ES-I3 (cell line): Measurements from ENCODE around the gene LCMT2.

Experiments
- H3K36me3 ChIP-seq: 2 replicates; pipeline ENCODE4 v1.6.1; 2013; ENCODE audit warnings: mild to moderate bottlenecking, low read length, control low read depth, moderate library complexity; ENCODE audit not compliant: insufficient read depth
- H3K4me1 ChIP-seq: 2 replicates; pipeline ENCODE4 v1.6.1; 2013; ENCODE audit warnings: mild to moderate bottlenecking, control low read depth, low read length; ENCODE audit not compliant: insufficient read depth
- H3K9ac ChIP-seq: 2 replicates; pipeline ENCODE4 v1.6.1; 2013; ENCODE audit warnings: low read depth, mild to moderate bottlenecking, low read length, moderate library complexity
- H3K9me3 ChIP-seq: 2 replicates; pipeline ENCODE4 v1.6.1; 2013; ENCODE audit warnings: mild to moderate bottlenecking, low read length, moderate library complexity; ENCODE audit not compliant: control insufficient read depth, insufficient read depth

LCMT2 gene, protein sequence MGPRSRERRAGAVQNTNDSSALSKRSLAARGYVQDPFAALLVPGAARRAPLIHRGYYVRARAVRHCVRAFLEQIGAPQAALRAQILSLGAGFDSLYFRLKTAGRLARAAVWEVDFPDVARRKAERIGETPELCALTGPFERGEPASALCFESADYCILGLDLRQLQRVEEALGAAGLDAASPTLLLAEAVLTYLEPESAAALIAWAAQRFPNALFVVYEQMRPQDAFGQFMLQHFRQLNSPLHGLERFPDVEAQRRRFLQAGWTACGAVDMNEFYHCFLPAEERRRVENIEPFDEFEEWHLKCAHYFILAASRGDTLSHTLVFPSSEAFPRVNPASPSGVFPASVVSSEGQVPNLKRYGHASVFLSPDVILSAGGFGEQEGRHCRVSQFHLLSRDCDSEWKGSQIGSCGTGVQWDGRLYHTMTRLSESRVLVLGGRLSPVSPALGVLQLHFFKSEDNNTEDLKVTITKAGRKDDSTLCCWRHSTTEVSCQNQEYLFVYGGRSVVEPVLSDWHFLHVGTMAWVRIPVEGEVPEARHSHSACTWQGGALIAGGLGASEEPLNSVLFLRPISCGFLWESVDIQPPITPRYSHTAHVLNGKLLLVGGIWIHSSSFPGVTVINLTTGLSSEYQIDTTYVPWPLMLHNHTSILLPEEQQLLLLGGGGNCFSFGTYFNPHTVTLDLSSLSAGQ

DNA sequence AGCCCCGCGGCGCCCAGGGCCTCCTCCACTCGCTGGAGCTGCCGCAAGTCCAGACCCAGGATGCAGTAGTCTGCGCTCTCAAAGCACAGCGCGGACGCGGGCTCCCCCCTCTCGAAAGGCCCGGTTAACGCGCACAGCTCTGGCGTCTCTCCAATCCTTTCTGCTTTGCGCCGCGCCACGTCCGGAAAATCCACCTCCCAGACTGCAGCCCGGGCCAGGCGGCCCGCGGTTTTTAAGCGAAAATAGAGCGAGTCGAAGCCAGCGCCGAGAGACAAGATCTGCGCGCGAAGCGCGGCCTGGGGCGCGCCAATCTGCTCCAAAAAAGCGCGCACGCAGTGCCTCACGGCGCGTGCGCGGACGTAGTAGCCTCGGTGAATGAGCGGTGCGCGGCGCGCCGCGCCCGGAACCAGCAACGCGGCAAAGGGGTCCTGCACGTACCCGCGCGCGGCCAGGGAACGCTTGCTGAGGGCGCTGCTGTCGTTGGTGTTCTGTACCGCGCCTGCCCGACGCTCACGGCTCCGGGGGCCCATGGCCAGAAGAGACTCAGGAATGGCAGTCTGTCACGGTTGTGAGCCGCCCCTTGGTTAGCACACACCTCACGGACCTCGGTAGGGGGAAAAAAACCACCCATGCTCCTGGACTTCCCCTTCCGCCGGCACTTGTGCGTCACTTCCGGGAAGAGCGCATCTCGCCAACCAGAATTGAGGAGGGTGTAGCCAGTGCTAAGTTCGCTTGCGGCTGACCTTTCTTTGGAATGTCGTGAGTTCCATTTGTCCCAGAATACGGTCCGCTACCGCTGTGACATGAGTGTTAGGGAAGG is at the start of gene LCMT2:
Gene LCMT2, minus strand, starts transcription at position 614 of the 820 bp plus-strand sequence. Its CDS starts 84 bp downstream, at position 530.
- H3K9ac ChIP-seq: peak within 1 kb of the TSS; percentile 61
- H3K9me3 ChIP-seq: no peaks in the 10 kb centered on the region
- peaks cover 7% of the 10 kb centered on the region; the same call in 1 of the 2 replicates for H3K4me1 ChIP-seq
- H3K36me3 ChIP-seq: no peaks in the 10 kb centered on the region

DNA sequence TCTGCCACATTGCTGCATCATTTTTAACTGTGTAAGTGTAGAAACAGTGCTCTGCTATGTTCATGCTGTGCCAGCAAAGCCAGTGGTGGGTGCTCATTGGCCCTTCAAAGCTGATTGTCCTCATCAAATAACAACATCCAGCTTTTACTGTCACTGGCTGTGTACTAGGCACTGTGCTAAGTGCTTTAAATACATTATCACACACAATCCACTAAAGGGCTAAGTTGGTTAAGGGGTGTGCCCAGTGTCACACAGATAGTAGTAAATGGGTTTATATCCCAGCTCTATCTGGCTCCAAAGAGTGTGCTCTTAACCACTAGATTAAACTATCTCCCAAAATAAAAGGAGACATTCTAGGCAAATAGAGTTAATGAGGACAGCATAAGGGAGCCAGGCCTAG is 48.2 kb upstream of the LCMT2 start:
- H3K9me3 ChIP-seq: no peaks in the 10 kb centered on the region
- H3K36me3 ChIP-seq: peaks cover 9% of the 10 kb centered on the region; the same call in 1 of the 2 replicates
- no peak overlapping the region for H3K9ac ChIP-seq
- H3K4me1 ChIP-seq: no peaks in the 10 kb centered on the region

DNA sequence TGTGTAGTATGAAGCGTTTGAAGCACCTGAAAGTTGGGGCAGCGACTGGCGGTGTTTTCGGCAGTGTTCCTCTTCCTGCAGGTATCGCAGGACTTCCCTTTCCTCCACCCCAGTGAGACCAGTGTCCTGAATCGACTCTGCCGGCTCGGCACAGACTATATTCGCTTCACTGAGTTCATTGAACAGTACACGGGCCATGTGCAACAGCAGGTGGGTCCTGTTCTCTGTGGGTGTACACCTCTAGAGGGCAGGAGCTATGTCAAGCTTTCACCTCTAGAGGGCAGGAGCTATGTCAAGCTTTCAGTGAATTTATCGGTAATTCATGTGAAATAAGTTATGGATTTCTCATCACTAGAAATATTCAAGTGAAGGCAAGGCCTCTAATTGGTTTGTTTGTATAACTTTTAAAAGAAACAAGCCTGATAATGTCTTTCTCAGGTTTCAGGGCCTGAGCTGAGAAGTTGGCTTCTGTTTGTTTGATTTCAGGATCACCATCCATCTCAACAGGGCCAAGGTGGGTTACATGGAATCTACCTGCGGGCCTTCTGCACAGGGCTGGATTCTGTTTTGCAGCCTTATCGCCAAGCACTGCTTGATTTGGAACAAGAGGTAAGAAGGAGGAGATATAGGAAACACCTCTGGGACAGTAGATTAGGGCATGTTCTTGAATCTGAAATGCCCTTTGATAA is 45.8 kb upstream of the LCMT2 start:
- Histone ChIP-seq H3K4me1 (no peaks in the 10 kb centered on the region), H3K9me3 (no peaks in the 10 kb centered on the region), H3K9ac (no peak overlapping the region), H3K36me3 (peaks cover 9% of the 10 kb centered on the region; the same call in 1 of the 2 replicates)

DNA sequence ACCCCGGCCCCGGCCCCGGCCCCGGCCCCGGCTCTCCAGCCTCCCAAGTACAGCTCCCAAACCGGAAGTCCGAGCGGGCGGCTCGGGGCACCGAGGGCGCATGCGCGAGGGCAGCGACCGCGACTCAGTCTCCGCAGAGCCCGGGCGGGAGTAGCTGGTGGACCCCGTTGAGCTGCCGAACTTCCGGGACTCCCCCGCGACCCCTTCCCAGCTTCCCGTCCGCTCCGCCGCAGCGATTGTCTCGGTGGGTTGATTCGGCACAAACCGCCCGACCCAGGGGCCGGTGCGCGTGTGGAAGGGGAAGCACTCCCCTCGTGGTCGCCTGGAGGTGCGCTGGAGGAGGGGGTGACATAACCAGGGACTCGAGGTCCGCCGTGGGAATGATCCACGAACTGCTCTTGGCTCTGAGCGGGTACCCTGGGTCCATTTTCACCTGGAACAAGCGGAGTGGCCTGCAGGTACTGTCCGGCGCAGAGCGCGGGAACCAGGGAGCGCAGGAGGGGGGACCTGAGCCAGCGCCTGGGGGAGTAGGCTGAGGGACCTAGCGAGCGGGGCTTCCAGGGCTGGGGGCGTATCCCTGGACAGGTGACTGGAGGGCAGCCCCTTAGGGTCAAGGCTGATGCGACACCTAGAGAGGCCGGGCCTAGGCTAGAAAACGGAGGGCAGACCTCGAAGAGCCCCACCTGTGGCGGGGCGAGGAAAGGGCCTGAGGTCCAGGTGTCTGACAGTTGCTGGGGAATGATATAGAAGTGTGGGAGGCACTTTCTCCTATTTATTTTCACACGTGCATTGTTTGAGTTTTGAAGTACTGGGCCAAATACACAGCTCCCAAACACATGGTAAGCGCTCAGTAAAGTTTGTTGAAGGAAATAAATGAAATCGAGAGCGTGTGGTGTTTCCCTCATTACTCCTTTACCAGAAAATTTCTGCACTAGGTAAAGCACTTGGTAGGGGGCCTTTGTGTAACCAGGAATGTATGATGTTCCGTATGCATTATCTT is 40.9 kb upstream of the LCMT2 start, which contains the start of the genes TUBGCP4 and ZSCAN29:
Gene TUBGCP4, plus strand, starts transcription at position 127 of the 1,000 bp plus-strand sequence. Its CDS starts 254 bp downstream, at position 381.
Gene ZSCAN29, minus strand, starts transcription at position 69 of the 1,000 bp plus-strand sequence. CDS start 1,130 bp downstream, outside the sequence.
- H3K4me1 ChIP-seq: no peaks in the 10 kb centered on the region
- no peaks in the 10 kb centered on the region for H3K9me3 ChIP-seq
- H3K9ac ChIP-seq: peak within 1 kb of the TSS; percentile 86
- H3K36me3 ChIP-seq: peaks cover 5% of the 10 kb centered on the region

DNA sequence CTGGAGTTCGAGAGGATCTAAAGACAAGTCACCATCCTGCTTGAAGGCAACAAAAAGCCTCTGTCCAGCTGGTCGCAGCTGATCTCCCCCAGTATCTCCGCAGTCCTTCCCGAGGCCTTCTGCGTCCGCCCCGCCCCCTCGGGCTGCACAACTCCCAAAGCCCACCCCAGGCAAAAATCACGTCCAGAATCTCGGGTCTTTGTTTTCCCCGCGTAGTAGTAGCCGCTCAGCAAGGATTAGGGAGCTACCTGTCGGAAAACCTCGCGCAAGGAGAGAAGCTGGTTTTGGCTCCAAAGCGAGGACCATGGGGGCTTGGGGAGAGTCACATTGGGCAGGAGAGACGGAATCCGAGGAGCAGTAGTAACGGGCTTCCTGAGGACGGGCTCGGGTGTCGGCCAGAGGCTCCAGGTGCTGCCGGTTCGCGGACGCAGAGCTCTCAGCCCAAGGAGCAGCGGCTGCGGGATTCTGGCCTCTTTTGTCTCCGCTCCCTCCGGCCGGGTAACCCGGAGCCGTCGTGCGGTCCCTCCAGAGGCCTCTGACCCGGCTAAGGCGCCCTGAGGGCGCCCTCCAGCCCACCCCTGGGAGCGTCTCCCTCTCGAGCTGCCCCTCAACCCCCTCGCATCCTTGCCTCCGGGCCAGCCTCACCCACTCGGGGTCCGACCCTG is 40.1 kb upstream of the LCMT2 start:
- Histone ChIP-seq H3K4me1 (no peaks in the 10 kb centered on the region), H3K9me3 (no peaks in the 10 kb centered on the region), H3K36me3 (peaks cover 9% of the 10 kb centered on the region), H3K9ac (peak overlapping the region; percentile 86)

DNA sequence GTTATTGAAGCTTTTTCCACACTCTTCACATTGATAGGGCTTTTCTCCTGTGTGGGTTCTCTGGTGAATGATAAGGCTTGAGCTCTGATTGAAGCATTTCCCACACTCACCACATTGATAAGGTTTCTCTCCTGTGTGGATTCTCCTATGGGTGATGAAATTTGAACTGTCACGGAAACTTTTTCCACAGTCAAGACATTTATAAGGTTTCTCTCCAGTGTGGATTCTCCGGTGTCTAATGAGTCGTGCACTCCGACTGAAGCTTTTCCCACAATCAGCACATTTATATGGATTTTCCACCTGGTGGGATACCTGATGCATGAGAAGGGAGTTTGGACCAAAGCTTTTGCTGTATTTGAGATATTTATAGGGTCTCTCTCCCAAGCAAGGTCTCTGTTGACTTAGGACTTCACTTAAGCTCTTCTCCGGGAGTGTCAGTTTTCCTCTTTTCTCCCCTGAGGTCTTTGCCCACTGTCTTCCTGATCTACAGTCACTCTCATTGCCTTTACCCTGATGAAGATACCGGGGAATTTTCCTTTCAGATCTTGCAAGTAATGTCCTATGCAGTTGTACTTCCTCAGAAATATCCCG is 31.0 kb upstream of the LCMT2 start:
- Histone ChIP-seq H3K9me3 (peaks cover 22% of the 10 kb centered on the region), H3K9ac (no peak overlapping the region), H3K4me1 (no peaks in the 10 kb centered on the region), H3K36me3 (peaks cover 54% of the 10 kb centered on the region)

DNA sequence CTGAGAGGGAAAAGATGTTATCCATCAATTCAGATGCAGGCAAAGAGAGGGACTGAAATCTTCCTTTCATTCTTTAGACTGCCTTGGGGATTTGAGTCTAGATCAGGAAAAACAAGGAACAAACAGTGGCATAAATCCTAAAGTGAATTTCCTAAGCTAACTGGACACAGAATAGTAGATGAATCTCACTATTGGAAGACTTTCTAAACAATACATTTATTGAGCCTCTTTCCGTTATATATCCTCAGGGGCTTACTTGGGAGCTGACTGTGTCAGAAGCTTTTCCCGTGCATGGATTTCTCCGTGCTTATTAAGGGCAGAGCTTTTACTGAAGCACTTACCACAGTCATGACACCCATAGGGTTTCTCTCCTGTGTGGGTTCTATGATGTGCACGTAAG is 30.4 kb upstream of the LCMT2 start:
- Histone ChIP-seq H3K36me3 (peaks cover 51% of the 10 kb centered on the region), H3K9me3 (peaks cover 22% of the 10 kb centered on the region), H3K4me1 (no peaks in the 10 kb centered on the region), H3K9ac (no peak overlapping the region)

DNA sequence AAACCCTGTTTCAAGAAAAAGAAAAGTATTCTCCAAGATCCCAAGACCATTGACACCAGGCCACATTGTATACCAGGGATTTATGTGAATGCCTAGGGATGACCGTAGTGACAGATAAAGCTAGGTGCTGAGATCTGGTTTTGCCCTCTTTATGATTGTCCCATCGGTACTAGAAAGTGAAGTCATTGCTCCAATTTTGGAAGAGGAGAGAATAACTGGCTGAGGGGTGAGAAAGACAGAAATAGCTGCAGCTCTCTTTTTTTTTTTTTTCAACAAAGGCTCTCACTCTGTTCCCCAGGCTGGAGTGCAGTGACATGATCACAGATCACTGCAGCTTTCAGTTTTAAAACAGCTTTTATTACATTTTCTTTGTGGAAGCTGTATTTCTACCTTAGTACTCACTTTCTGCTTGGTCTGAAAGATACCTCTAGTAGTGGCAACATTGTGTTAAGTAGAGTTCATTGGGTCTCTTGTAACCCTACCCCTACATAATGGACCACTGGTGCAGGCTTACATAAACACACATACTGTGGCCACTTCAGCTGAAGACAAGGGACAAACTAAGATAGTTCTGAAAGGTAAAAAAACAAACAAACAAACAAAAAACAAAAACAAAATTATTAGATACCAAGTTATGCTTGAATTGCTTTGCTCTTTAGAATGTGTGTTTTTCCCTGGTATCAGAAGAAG is 22.5 kb upstream of the LCMT2 start:
- Histone ChIP-seq H3K9ac (no peak overlapping the region), H3K4me1 (no peaks in the 10 kb centered on the region), H3K9me3 (no peaks in the 10 kb centered on the region), H3K36me3 (no peaks in the 10 kb centered on the region)

DNA sequence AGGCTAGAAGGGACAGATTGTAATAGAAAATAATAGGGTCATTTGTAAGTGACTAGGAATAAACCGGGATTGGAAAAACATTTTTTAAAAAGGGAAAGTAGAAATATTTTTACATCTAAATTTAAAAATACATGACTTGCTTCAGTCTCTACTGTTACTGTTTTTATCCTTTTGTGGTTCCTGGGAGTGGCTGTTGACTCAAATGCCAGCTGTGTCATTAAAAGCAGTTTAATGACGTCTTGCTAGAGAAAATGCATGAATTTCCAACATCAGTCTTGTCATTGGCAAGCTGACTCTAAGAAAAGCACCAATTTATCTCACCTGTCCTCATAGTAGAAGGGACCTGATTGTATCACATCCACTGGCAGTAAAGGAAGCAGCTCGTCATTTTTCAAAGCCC is 16.7 kb upstream of the LCMT2 start:
- Histone ChIP-seq H3K36me3 (0 out of 2 replicates have a peak, but pooled peaks cover 4% of the 10 kb centered on the region), H3K9ac (no peak overlapping the region), H3K4me1 (no peaks in the 10 kb centered on the region), H3K9me3 (no peaks in the 10 kb centered on the region)

DNA sequence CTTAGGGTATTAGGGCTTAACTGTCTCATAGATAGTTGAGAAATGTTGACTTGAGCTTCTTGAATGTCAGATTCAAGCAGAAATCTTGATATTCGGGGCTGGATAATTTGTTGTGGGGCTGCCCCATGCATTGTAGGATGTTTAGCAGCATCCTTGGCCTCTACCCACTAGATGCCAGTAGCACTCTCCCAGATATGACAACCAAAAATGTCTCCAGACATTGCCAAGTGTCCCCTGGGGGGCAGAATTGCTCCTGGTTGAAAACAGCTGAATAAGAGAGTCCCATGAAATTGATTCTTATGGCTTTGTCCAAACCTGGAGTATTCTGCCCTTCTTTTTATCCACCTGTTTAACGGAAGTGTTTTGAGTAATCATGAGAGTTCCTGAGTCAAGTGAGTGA is 15.9 kb upstream of the LCMT2 start:
- Histone ChIP-seq H3K9me3 (no peaks in the 10 kb centered on the region), H3K9ac (no peak overlapping the region), H3K36me3 (0 out of 2 replicates have a peak, but pooled peaks cover 4% of the 10 kb centered on the region), H3K4me1 (no peaks in the 10 kb centered on the region)

DNA sequence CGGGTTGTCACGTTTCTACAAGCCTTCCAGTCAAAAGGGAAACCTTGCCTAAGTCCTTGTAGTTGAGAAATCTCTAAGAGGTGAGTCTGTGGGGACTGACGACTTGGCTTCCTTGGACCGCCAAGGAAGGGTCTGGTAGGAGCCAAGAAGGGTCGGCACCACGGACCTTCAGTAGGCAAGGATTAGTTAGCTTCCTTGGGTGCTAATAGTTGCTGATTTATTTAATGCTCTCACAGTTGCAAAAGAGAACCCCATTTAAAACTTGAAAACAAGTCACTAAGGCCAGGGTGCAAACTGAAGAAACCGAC is 361 bp upstream of the LCMT2 start:
- peak overlapping the region; percentile 61 for H3K9ac ChIP-seq
- no peaks in the 10 kb centered on the region for H3K36me3 ChIP-seq
- peaks cover 7% of the 10 kb centered on the region; the same call in 1 of the 2 replicates for H3K4me1 ChIP-seq
- H3K9me3 ChIP-seq: no peaks in the 10 kb centered on the region
